ENCODE measurements around the gene PPM1J.

DNA sequence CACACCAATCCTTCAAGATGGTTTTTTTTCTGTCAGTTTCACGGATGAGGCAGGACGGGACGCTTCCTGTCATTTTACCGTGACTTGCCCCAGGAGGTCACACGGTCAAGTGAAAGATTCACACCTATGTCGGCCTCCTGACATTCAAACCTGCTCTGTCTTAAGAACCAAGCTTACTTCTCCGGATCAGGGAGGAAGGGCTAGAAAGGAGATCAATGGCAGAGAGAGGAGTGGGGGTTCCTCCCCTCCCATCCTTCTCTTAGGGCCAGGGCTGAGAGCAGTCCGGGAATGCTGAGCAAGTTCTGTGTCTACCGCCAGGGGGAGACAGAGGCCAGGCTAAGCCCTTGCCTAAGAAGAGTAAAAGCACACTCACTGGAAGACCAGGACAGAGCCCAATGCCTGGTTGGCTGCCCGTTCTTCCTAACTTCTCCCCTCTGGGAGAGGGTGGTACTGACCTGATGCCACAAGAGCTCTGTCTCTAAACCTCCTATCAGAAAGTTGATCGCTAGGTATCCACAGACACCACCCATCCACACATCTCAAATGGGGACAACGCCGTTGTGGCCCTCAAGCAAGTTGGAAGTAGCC, 1.1 kb upstream of the PPM1J start:
- TF ChIP-seq ZNF8 (CRISPR knock-in tag; IDR thresholded peaks at IDR 0.05), result no peak
- no peak for TF ChIP-seq SNAI2 (CRISPR knock-in tag; IDR thresholded peaks at IDR 0.05)
- no peak for TF ChIP-seq ZNF70 (CRISPR knock-in tag; IDR thresholded peaks at IDR 0.05)
- TF ChIP-seq PPARA (CRISPR knock-in tag; IDR thresholded peaks at IDR 0.05; ENCODE audit: borderline replicate concordance), result no peak
- TF ChIP-seq CREB5 (CRISPR knock-in tag; IDR thresholded peaks at IDR 0.05; ENCODE audit: low read depth), result no peak
- no peak for TF ChIP-seq PATZ1 (CRISPR knock-in tag; IDR thresholded peaks at IDR 0.05; ENCODE audit: borderline replicate concordance)

All from SK-N-SH treated with all-trans-retinoic acid at 6 μM for 48 hours (cell line).